ENCODE results near the gene HSPE1.
"Not testable (repeated sequence)": the region's sequence is repeated elsewhere in the genome, so short reads cannot be mapped to it uniquely, and the experiment has no call there.

Gene HSPE1

GRCh38 chr2:197514754-197515153 lies 14.6 kb downstream of the HSPE1 start:
- no peaks in the 10 kb centered on the region for H3K9me3 Mint-ChIP-seq (ENCODE audit: low read depth)
- no peaks in the 10 kb centered on the region for H3K36me3 Mint-ChIP-seq
- peak overlapping the region; percentile 99 for H3K4me3 Mint-ChIP-seq

GRCh38 chr2:197515315-197515738 lies 15.1 kb downstream of the HSPE1 start:
- H3K4me3 Mint-ChIP-seq = peak overlapping the region; percentile 99
- peaks cover under 1% of the 10 kb centered on the region for H3K36me3 Mint-ChIP-seq
- no peaks in the 10 kb centered on the region for H3K27me3 Mint-ChIP-seq
- no peaks in the 10 kb centered on the region for H3K9me3 Mint-ChIP-seq (ENCODE audit: low read depth)
- H3K27ac Mint-ChIP-seq = peak overlapping the region; percentile 91
- H3K4me1 Mint-ChIP-seq (ENCODE audit: low read depth) = peaks cover 40% of the 10 kb centered on the region

More at GRCh38 chr2:197514754-197515153, 14.6 kb downstream of the HSPE1 start:
- peaks cover 39% of the 10 kb centered on the region for H3K4me1 Mint-ChIP-seq (ENCODE audit: low read depth)
- H3K27me3 Mint-ChIP-seq = no peaks in the 10 kb centered on the region
- peak overlapping the region; percentile 91 for H3K27ac Mint-ChIP-seq

GRCh38 chr2:197515739-197516392 lies 15.7 kb downstream of the HSPE1 start, which contains the start of gene MOB4:
TSS of gene MOB4 (plus strand) at chr2:197516066. CDS start at chr2:197516087, 21 bp downstream.
- Mint-ChIP-seq H3K27me3 (no peaks in the 10 kb centered on the region), H3K9me3 (ENCODE audit: low read depth) (no peaks in the 10 kb centered on the region), H3K36me3 (peaks cover 3% of the 10 kb centered on the region), H3K4me3 (peak within 1 kb of the TSS; percentile 99), H3K27ac (peak within 1 kb of the TSS; percentile 91), H3K4me1 (ENCODE audit: low read depth) (peaks cover 42% of the 10 kb centered on the region)

GRCh38 chr2:197516393-197516761 lies 16.2 kb downstream of the HSPE1 start:
- H3K36me3 Mint-ChIP-seq = peaks cover 7% of the 10 kb centered on the region
- H3K27ac Mint-ChIP-seq = peak overlapping the region; percentile 91
- no peaks in the 10 kb centered on the region for H3K9me3 Mint-ChIP-seq (ENCODE audit: low read depth)
- peak overlapping the region; percentile 99 for H3K4me3 Mint-ChIP-seq
- H3K4me1 Mint-ChIP-seq (ENCODE audit: low read depth) = peaks cover 44% of the 10 kb centered on the region
- H3K27me3 Mint-ChIP-seq = no peaks in the 10 kb centered on the region

- Mint-ChIP-seq H3K4me1 (ENCODE audit: low read depth) (peaks cover 46% of the 10 kb centered on the region), H3K27me3 (no peaks in the 10 kb centered on the region), H3K36me3 (peaks cover 7% of the 10 kb centered on the region), H3K27ac (peak overlapping the region; percentile 91), H3K4me3 (peak overlapping the region; percentile 99), H3K9me3 (ENCODE audit: low read depth) (no peaks in the 10 kb centered on the region)
Measured at GRCh38 chr2:197517150-197517549, 17.0 kb downstream of the HSPE1 start.

- Mint-ChIP-seq H3K9me3 (ENCODE audit: low read depth) (no peaks in the 10 kb centered on the region), H3K4me3 (no peak overlapping the region), H3K4me1 (ENCODE audit: low read depth) (peaks cover 42% of the 10 kb centered on the region), H3K36me3 (peaks cover 8% of the 10 kb centered on the region), H3K27ac (peak overlapping the region; percentile 7), H3K27me3 (no peaks in the 10 kb centered on the region)
Measured at GRCh38 chr2:197538412-197538811, 38.2 kb downstream of the HSPE1 start.

- peaks cover 5% of the 10 kb centered on the region for H3K36me3 Mint-ChIP-seq
- no peaks in the 10 kb centered on the region for H3K27me3 Mint-ChIP-seq
- H3K9me3 Mint-ChIP-seq (ENCODE audit: low read depth) = no peaks in the 10 kb centered on the region
- peaks cover 30% of the 10 kb centered on the region for H3K4me1 Mint-ChIP-seq (ENCODE audit: low read depth)
- H3K27ac Mint-ChIP-seq = peak overlapping the region; percentile 72
- H3K4me3 Mint-ChIP-seq = no peak overlapping the region
Measured at GRCh38 chr2:197539734-197540133, 39.6 kb downstream of the HSPE1 start.

GRCh38 chr2:197543206-197543605 lies 43.0 kb downstream of the HSPE1 start:
- peaks cover 3% of the 10 kb centered on the region for H3K36me3 Mint-ChIP-seq

GRCh38 chr2:197547163-197547900 lies 47.2 kb downstream of the HSPE1 start:
- Mint-ChIP-seq H3K4me1 (ENCODE audit: low read depth) (peaks cover 4% of the 10 kb centered on the region), H3K4me3 (no peak overlapping the region), H3K9me3 (ENCODE audit: low read depth) (no peaks in the 10 kb centered on the region), H3K27ac (peak overlapping the region; percentile 22), H3K36me3 (no peaks in the 10 kb centered on the region), H3K27me3 (no peaks in the 10 kb centered on the region)

More at GRCh38 chr2:197543206-197543605, 43.0 kb downstream of the HSPE1 start:
- Mint-ChIP-seq H3K27me3 (no peaks in the 10 kb centered on the region), H3K4me3 (no peak overlapping the region), H3K9me3 (ENCODE audit: low read depth) (no peaks in the 10 kb centered on the region), H3K4me1 (ENCODE audit: low read depth) (peaks cover 19% of the 10 kb centered on the region), H3K27ac (no peak overlapping the region)

GRCh38 chr2:197548582-197548981 lies 48.4 kb downstream of the HSPE1 start:
- H3K36me3 Mint-ChIP-seq = no peaks in the 10 kb centered on the region
- no peaks in the 10 kb centered on the region for H3K27me3 Mint-ChIP-seq
- no peak overlapping the region for H3K4me3 Mint-ChIP-seq
- peak overlapping the region; percentile 17 for H3K27ac Mint-ChIP-seq
- no peaks in the 10 kb centered on the region for H3K9me3 Mint-ChIP-seq (ENCODE audit: low read depth)
- peaks cover 4% of the 10 kb centered on the region for H3K4me1 Mint-ChIP-seq (ENCODE audit: low read depth)

- H3K27ac Mint-ChIP-seq = not testable (repeated sequence)
Measured at GRCh38 chr2:197551260-197551659, 51.1 kb downstream of the HSPE1 start.

More at GRCh38 chr2:197551260-197551659, 51.1 kb downstream of the HSPE1 start:
- H3K4me3 Mint-ChIP-seq; H3K9me3 Mint-ChIP-seq (ENCODE audit: low read depth); H3K27me3 Mint-ChIP-seq; H3K4me1 Mint-ChIP-seq (ENCODE audit: low read depth); H3K36me3 Mint-ChIP-seq: not testable (repeated sequence)
